NCI-H446 (cell line): ENCODE results near the gene PPP2R5D.
"Not testable (repeated sequence)": the region's sequence is repeated elsewhere in the genome, so short reads cannot be mapped to it uniquely, and the experiment has no call there.

Experiments
- DNase-seq, 2 experiments: peaks; one replicate each; lab custom pipeline; 2025; lab: John Stamatoyannopoulos, UW

Gene PPP2R5D

DNA sequence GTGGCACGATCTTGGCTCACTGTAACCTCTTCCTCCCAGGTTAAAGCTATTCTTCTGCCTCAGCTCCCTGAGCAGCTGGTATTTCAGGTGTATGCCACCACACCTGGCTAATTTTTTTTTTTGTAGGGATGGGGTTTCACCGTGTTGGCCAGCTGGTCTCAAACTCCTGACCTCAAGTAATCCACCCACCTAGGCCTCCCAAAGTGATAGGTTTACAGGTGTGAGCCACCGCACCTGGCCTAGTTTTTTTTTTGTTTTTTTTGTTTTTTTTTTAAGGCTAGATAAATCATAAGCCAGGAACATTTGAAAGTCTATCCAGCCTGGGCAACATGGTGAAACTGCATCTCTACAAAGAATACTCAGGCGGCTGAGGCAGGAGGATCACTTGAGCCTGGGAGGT, 48.0 kb downstream of the PPP2R5D start:
- DNase-seq = no peak

DNA sequence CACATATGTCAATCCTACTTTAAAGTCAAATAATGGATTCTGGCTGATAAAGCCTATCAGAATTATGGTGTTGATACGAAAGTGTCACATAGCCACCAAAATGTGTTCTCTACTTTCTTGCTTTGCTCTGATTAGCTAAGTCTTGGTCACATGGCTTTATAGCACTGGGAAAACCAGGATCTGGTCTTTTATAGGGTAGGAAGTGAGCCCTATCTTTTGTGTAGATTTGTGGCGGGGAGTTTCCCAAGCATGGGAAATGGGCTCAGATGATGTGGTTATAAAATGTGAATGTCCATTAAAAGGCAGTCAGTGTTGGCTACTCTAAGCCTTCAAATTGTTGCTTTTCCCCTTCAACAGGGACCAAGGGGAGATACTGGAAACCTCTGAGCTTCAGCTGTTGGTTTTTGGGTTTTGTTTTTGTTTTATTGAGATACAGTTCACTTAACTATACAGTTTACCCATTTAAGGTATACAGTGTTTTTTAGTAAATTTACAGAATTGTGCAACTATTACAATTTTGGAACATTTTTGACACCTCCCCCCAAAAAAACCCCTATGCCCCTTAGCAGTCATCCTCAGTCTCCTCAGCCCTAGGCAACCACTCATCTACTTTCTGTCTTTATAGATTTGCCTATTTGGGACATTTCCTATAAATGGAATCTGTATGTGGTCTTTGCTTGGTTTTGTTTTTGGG, 49.3 kb downstream of the PPP2R5D start:
- no peak for DNase-seq

DNA sequence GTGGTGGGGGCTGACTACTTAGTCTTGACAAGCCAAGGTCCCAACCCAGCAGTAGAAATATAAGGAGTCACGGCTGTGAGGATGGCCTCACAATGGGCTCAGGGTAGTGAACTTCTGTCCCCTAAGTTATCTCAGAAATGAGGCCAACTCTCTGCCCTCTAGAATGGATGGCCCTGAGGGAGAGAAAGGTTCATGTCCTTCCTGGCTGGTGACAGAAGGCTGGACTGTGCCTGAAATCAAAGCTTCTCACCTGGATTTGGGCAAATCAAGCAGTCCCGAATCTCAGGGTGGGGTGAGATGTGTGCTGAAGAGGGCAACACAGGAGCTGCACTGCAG, 49.8 kb downstream of the PPP2R5D start:
- DNase-seq = no peak

DNA sequence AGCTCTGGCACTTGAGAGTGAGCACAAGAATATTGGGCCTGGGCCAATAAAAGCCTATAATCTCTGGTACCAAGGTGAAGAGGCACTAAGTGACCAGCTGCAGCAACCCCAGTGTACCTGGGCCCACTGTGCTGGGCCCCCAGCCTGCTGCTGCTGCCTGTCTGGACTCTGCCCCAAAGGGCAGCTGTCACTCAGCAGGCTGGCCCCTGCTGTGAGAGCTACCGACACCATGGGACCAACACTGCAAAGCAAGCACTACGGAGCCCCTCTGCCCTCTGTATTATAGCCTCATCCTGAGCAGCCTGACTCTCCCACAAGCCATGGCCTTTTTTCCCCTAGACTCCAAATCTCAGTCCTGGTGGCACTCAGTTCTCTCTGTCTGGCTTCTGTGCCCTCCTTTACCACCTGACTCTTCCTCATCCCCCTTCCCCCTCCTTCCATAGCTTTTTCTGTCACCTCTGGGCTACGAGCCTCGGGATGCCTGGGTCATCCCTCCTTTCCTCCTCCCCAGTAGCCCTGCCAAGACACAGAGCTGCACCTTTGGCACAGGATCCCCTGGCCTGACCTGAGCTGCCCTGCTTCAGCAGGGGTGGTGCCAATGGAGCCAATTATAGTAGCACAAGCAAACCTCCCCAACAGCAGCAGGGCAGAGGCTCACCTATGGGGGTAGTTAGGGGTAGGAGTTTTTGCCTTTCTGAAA, 51.3 kb downstream of the PPP2R5D start:
- DNase-seq = no peak

- no peak for DNase-seq
These were observed 52.3 kb downstream of the PPP2R5D start for GRCh38 chr6:43036712-43037111.

GRCh38 chr6:43037197-43037596, 52.8 kb downstream of the PPP2R5D start:
- no peak for DNase-seq

GRCh38 chr6:43037706-43038105, 53.3 kb downstream of the PPP2R5D start:
- no peak for DNase-seq

- no peak for DNase-seq
These were observed 54.4 kb downstream of the PPP2R5D start for GRCh38 chr6:43038727-43039126.

DNA sequence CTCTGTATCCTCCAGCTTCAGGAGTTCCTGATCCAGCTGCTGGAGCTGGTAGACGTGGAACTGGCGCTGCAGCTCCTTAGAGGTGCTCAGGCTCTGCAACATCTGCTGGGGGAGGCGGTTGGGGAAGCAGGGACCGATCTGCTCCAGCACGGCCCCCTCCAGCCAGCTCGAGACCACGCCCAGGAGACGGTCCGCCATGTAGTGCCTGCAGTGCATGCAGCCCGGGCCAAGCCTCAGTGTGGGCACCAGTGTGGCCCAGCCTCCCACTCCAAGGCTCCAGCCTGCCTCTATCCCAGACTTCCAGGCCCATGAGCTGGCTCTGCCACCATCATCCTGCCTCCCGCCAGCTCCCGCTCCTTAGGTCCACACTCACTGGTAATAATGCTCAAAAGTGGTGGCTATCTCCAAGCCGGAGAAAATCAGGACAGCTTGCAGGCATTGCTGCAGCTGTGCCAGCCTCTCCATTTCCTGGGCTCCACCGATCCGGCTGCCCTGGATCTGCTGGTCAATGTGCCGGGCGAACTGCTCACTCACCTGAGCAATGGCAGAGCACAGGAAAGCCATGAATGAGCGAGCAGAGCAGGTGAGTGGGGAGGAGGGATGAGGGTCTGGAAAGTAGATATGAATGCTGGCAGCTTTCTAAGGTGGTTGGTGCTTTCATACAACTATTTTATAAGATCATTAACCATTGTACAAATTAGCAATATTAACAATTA, 56.3 kb downstream of the PPP2R5D start:
- DNase-seq = no peak

DNA sequence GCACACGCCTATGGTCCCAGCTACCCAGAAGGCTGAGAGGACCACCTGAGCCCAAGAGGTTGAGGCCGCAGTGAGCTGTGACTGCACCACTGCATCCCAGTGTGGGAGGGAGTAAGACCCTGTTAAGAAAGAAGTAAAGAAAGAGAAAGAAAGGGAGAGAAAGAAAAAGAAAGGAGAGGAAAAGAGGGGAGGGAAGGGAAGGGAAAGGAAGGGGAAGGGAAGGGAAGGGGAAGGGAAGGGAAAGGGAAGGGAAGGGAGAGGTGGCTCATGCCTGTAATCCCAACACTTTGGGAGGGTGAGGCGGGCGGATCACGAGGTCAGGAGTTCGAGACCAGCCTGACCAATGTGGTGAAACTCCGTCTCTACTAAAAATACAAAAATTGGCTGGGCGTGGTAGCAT, 57.1 kb downstream of the PPP2R5D start:
- not testable (repeated sequence) for DNase-seq

GRCh38 chr6:43043310-43043709, 58.9 kb downstream of the PPP2R5D start:
- no peak for DNase-seq

- DNase-seq = no peak
These were observed 61.1 kb downstream of the PPP2R5D start for GRCh38 chr6:43045371-43045930.

DNA sequence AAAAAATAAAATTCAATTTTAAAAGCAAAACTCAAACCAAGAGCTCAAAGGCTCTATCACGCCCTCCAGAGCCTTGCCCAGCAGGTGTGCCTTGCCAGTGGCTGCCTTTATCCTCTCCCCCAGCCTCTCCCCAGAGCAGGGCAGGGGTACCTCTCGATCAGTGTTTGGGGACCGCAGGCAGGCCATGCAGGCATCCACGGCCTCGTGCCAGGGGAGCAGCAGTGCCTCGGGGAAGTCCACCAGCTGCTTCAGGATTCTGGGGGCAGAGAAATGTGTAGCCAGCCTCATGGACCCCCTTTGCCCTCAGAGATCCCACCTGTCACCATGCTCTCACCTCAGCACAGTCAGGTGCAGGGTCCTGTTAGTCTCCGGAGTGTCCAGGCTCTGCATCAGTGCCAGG, 63.6 kb downstream of the PPP2R5D start:
- DNase-seq = no peak

GRCh38 chr6:43050981-43051380, 66.6 kb downstream of the PPP2R5D start:
- DNase-seq = no peak

DNA sequence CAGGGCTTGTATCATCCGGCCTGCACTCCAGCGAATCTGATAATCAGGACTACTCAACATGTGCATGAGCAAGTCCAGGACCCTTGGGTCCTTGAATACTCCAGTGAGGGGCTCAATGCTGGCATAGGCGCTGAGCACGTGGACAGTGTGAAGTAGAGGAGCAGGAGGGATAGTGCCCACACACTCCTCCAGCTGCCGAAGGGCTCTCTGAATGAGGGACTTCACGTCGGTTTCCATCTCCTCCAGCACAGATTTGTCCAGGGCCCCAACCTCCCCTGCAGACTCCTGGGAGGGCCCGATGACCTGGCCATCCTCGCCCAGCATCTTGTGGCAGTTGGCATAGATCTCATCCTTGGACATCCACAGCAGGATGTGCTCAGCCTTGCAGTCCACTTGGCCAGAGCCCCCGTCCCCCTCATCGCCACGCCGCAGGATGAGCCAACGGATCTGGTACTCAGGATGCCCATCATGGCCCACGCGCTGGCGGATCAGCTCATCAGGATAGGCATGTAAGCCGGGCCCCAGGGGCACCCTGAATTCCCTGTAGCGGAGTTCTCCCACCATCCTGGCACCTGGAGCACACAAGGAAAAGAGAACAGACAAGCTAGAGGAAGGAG, 68.0 kb downstream of the PPP2R5D start:
- no peak for DNase-seq

DNA sequence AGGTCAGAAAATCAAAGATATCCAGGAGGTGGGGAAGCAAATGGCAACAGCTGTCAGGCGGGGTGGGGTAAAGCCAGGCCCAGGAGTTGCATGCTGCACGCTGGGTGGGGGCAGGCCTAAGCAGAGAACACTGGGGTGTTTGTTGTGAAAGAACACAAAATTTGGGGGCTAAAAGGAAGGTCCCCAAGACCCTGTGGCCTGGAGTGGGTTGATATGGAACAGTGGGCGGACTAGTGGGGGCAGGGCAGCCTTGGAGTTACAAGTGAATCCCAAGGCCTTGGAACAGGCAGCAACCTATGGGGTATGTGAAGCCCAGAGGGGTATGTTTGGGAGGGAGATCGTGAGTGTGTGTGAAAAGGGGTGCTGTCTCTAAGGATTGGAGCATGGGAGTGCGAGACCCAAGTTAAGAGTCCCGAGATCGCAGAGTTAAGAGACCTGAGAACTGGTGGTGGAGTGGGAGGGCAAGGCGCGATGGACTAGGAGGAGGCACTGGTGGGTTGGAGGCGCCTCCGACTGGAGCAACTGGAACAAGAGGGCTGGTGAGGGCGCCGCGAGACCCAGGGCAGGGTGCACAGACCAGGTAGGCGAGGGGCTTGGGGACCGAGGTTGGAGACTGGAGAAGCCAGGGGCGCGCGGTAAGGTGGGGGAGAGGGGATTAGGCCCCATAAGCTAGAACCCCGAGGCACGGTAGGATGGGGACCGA, 68.6 kb downstream of the PPP2R5D start:
- DNase-seq = no peak

- peak; percentile 93 to 95 for DNase-seq
These were observed 69.3 kb downstream of the PPP2R5D start, which contains the start of gene CUL7 for GRCh38 chr6:43053545-43054205. TSS of gene CUL7 (minus strand) at chr6:43053851. CDS start at chr6:43052788, 1,063 bp downstream.

- no peak for DNase-seq
These were observed 70.0 kb downstream of the PPP2R5D start for GRCh38 chr6:43054206-43054943.

- no peak for DNase-seq
These were observed 71.6 kb downstream of the PPP2R5D start for GRCh38 chr6:43055966-43056365.

DNA sequence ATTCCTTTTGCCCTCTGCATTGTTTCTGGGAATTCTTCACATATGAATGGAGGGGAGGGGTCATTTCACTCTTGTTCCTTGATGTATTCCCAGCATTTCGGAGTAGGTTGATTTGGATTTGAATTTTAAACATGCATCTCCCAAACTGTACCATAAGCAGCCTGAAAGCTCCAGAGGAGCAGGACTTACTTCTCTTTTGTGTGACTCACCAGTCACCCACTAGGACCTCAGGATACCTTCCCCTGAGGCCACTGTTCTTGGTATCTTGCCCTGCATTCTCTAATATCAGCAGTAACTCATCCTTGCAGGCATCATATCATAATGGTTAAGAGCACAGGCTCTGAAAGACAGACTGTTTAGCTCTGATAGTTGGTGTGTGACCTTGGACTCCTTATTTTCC, 74.2 kb downstream of the PPP2R5D start:
- DNase-seq = no peak
